ENCODE results near the gene RGCC. TPM values are rescaled to one million over a fixed set of nuclear protein-coding genes. Genes with fewer than 3 reads are reported as not detected.

The RGCC gene
- total and polyA plus RNA-seq, 9 of the 15 experiments (the other 6 are each of a cell fraction or from before 2014, with no cell fraction given) = 0.51 to 10.4 (median 5.8) TPM

DNA sequence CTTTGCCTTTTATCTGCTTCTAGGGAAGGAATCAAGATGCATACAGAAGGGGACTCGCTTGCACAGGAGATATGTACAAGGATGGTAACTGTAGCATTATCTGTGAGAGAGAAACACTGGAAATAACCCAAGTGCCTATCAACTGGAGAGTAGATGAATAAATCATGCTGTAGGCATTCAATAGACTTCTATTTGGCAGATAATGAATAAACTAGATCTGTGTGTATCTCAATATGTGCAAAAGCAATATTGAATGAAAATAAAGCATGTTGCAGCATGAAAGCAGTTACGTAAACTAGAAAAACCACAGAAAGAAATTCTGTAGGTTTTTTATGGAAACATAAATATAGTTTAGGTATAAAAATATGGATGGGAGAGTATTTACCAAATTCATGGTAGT, 38.6 kb upstream of the RGCC start:
- in situ Hi-C loops (cut with MboI) = loop anchor here (25.0 kb wide), 1 partner anchor 694 kb away; no protein-coding TSS in a partner anchor
- CTCF ChIA-PET (ENCODE audit: low intra/inter-chr PET ratio) = no interaction called here

DNA sequence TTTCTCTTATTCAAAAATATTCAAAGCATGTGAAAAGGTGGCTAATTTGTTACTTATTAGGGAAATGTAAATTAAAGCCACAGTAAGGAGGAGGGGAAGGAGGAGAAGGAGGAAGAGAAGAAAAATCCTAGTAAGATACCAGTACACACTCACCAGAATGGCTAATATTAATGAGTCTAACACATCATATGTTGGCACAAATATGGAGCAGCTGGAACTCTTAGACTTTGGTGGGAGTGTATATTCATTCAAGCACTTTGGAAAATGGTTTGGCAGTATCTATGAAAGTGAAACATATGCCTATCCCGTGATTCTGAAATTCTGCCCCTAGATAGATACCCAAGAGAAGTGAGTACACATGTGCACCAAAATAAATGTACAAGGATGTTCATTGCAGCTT, 38.1 kb upstream of the RGCC start:
- H4K20me1 ChIP-seq (replicated peaks; ENCODE audit: control insufficient read depth, insufficient read depth, low read length) = no peaks in the 10 kb centered on the region
- 0% methylated on average over 1 of the region's 1 CpG for WGBS (ENCODE audit: insufficient coverage, low coverage, missing lambda C conversion rate)
- intact Hi-C loops (cut with micrococcal nuclease) = no loop called here
- ATAC-seq (no peak), DNase-seq (ENCODE audit: extremely low read depth in 1 of 4, low spot score in 3 of 4) (no peak), FAIRE-seq (no peak)
- in situ Hi-C loops (cut with MboI) = loop anchor here (25.0 kb wide), 1 partner anchor 693 kb away; no protein-coding TSS in a partner anchor
- H2AFZ ChIP-seq (ENCODE audit: low read depth, low read length) = no peak overlapping the region
- H3K4me1 ChIP-seq (replicated peaks in 1 of 2; ENCODE audit: control insufficient read depth in 2 of 2, insufficient read depth in 2 of 2, low read length in 2 of 2) = no peaks in the 10 kb centered on the region
- H3K4me2 ChIP-seq (ENCODE audit: insufficient read depth, low read length) = no peak overlapping the region
- H3K36me3 ChIP-seq (ENCODE audit: control insufficient read depth, insufficient read depth, low read length) = no peaks in the 10 kb centered on the region
- H3K4me3 ChIP-seq = no peak overlapping the region
- H3K9ac ChIP-seq (ENCODE audit: insufficient read depth in 1 of 2, low read depth in 2 of 2, low read length in 2 of 2) = no peak overlapping the region
- ChIA-PET CTCF (ENCODE audit: low intra/inter-chr PET ratio) (no interaction called here), POLR2A (no interaction called here)
- BruUV-seq (replicated peaks) = no TSS peak
- no peaks in the 10 kb centered on the region; a peak in 1 of 5 replicates for H3K27me3 ChIP-seq (ENCODE audit: control insufficient read depth in 2 of 2, insufficient read depth in 2 of 2, low read length in 2 of 2)
- no peak overlapping the region for H3K27ac ChIP-seq (ENCODE audit: extremely low read depth, low read depth, low read length)
- H3K79me2 ChIP-seq (ENCODE audit: control insufficient read depth, insufficient read depth, low read length) = no peaks in the 10 kb centered on the region
- H3K9me3 ChIP-seq (replicated peaks; ENCODE audit: control insufficient read depth, insufficient read depth, low read depth, low read length) = no peaks in the 10 kb centered on the region
- H3K9me1 ChIP-seq (ENCODE audit: control insufficient read depth, insufficient read depth, low read length) = no peaks in the 10 kb centered on the region
- TF ChIP-seq FOXP1 (CRISPR knock-in tag; IDR thresholded peaks at IDR 0.05) = no peak
- TF ChIP-seq, protein P1, sequence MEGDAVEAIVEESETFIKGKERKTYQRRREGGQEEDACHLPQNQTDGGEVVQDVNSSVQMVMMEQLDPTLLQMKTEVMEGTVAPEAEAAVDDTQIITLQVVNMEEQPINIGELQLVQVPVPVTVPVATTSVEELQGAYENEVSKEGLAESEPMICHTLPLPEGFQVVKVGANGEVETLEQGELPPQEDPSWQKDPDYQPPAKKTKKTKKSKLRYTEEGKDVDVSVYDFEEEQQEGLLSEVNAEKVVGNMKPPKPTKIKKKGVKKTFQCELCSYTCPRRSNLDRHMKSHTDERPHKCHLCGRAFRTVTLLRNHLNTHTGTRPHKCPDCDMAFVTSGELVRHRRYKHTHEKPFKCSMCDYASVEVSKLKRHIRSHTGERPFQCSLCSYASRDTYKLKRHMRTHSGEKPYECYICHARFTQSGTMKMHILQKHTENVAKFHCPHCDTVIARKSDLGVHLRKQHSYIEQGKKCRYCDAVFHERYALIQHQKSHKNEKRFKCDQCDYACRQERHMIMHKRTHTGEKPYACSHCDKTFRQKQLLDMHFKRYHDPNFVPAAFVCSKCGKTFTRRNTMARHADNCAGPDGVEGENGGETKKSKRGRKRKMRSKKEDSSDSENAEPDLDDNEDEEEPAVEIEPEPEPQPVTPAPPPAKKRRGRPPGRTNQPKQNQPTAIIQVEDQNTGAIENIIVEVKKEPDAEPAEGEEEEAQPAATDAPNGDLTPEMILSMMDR (IDR thresholded peaks at IDR 0.05 in 2 of 3, conservative IDR thresholded peaks at IDR 0.05 in 1 of 3; ENCODE audit: insufficient read depth in 2 of 3, low read depth in 1 of 3, low read length in 3 of 3) = no peak
- no peak for TF ChIP-seq ZNF668 (CRISPR knock-in tag; IDR thresholded peaks at IDR 0.05)
- no peak for TF ChIP-seq PKNOX1 (IDR thresholded peaks at IDR 0.05)
- TF ChIP-seq MCM5 (IDR thresholded peaks at IDR 0.05; ENCODE audit: low read depth) = no peak

More for the DNA sequence above, 38.6 kb upstream of the RGCC start:
- intact Hi-C loops (cut with micrococcal nuclease) = no loop called here
- FAIRE-seq = no peak
- Histone ChIP-seq H3K4me2 (ENCODE audit: insufficient read depth, low read length) (no peak overlapping the region), H3K27me3 (ENCODE audit: control insufficient read depth in 2 of 2, insufficient read depth in 2 of 2, low read length in 2 of 2) (no peaks in the 10 kb centered on the region; a peak in 1 of 5 replicates), H3K27ac (ENCODE audit: extremely low read depth, low read depth, low read length) (no peak overlapping the region), H2AFZ (ENCODE audit: low read depth, low read length) (no peak overlapping the region), H3K4me1 (replicated peaks in 1 of 2; ENCODE audit: control insufficient read depth in 2 of 2, insufficient read depth in 2 of 2, low read length in 2 of 2) (no peaks in the 10 kb centered on the region), H3K79me2 (ENCODE audit: control insufficient read depth, insufficient read depth, low read length) (no peaks in the 10 kb centered on the region), H3K36me3 (ENCODE audit: control insufficient read depth, insufficient read depth, low read length) (no peaks in the 10 kb centered on the region), H4K20me1 (replicated peaks; ENCODE audit: control insufficient read depth, insufficient read depth, low read length) (no peaks in the 10 kb centered on the region), H3K9me1 (ENCODE audit: control insufficient read depth, insufficient read depth, low read length) (no peaks in the 10 kb centered on the region), H3K4me3 (no peak overlapping the region), H3K9me3 (replicated peaks; ENCODE audit: control insufficient read depth, insufficient read depth, low read depth, low read length) (no peaks in the 10 kb centered on the region), H3K9ac (ENCODE audit: insufficient read depth in 1 of 2, low read depth in 2 of 2, low read length in 2 of 2) (no peak overlapping the region)
- BruUV-seq (replicated peaks) = no TSS peak
- no peak for TF ChIP-seq KDM5B (IDR thresholded peaks at IDR 0.05; ENCODE audit: insufficient replicate concordance, low read depth, low read length)
- TF ChIP-seq RBBP5 (IDR thresholded peaks at IDR 0.05; ENCODE audit: borderline replicate concordance, insufficient read depth, low read length, poor library complexity, severe bottlenecking) = no peak
- TF ChIP-seq MIER1 (IDR thresholded peaks at IDR 0.05; ENCODE audit: low read depth) = no peak
- no peak for TF ChIP-seq RBM39 (optimal IDR thresholded peaks at IDR 0.05; ENCODE audit: low read depth, low read length)
- TF ChIP-seq ZNF695 (CRISPR knock-in tag; IDR thresholded peaks at IDR 0.05) = no peak
- TF ChIP-seq MAFF (IDR thresholded peaks at IDR 0.05; ENCODE audit: low read length) = no peak
- TF ChIP-seq, protein P2, sequence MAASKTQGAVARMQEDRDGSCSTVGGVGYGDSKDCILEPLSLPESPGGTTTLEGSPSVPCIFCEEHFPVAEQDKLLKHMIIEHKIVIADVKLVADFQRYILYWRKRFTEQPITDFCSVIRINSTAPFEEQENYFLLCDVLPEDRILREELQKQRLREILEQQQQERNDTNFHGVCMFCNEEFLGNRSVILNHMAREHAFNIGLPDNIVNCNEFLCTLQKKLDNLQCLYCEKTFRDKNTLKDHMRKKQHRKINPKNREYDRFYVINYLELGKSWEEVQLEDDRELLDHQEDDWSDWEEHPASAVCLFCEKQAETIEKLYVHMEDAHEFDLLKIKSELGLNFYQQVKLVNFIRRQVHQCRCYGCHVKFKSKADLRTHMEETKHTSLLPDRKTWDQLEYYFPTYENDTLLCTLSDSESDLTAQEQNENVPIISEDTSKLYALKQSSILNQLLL (CRISPR knock-in tag; IDR thresholded peaks at IDR 0.05; ENCODE audit: borderline replicate concordance) = no peak
- ATAC-seq = no peak
- WGBS (ENCODE audit: insufficient coverage, low coverage, missing lambda C conversion rate) = 18% methylated on average over 2 of the region's 2 CpGs
- POLR2A ChIA-PET = interaction anchor here (0.6 kb wide), 1 partner anchor 133 kb away, joined by 3 read pairs; no protein-coding TSS in a partner anchor
- DNase-seq (ENCODE audit: extremely low read depth in 1 of 4, low spot score in 3 of 4) = no peak

All from K562 (cell line).